ENCODE results near the gene DIDO1. TPM values are rescaled to one million over a fixed set of nuclear protein-coding genes. Genes with fewer than 3 reads are reported as not detected.

Gene DIDO1
- total RNA-seq, 1 donor from 2014 or later: 58.7 TPM

DNA sequence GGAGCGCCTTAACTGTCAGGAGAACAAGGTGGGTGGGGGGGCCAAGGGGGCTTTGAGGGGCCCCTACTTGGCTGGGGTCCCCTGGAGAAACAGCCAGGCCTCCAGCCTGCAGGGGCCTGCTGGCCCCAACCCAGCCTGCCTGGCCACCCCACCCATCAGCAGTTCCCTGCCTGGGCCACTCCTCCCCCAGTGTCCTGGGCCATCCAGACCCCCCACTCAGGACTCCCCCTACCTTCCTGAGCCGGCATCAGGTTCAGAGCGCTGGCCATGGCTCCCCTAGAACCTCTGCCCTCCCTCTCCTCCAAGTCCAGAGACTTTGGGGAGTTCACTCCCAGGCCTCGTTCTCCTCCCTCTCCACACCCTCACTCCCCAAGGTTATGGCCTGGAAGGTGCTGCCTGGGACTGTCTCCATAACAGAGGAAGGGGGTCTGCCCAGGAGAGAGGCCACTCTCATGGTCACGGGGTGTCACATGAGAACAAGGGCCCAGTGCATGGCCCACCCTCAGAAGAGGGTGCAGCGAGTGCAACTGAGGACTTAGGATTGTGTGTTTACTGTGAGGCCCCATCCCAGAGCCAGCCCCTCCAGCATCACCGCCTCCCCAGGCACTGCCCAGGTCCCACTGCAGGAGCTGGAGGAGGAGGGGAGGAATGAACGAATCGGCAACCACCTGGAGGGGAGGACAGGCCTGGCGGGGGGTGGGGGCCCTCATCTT lies 32.2 kb upstream of the DIDO1 start:
- Histone ChIP-seq H3K36me3 (no peaks in the 10 kb centered on the region), H3K27ac (no peak overlapping the region), H3K4me3 (no peak overlapping the region), H3K27me3 (no peaks in the 10 kb centered on the region), H3K9me3 (no peaks in the 10 kb centered on the region), H3K4me1 (peaks cover 11% of the 10 kb centered on the region)
- TF ChIP-seq POLR2AphosphoS5 (IDR thresholded peaks at IDR 0.05; ENCODE audit: insufficient read depth in 1 of 2, low read depth in 1 of 2): no peak
- no peak for TF ChIP-seq CTCF (IDR thresholded peaks at IDR 0.05)
- no peak for TF ChIP-seq POLR2A (IDR thresholded peaks at IDR 0.05)
- intact Hi-C loops (cut with DNase I): no loop called here
- DNase-seq (ENCODE audit: extremely low spot score in 2 of 2): no peak

DNA sequence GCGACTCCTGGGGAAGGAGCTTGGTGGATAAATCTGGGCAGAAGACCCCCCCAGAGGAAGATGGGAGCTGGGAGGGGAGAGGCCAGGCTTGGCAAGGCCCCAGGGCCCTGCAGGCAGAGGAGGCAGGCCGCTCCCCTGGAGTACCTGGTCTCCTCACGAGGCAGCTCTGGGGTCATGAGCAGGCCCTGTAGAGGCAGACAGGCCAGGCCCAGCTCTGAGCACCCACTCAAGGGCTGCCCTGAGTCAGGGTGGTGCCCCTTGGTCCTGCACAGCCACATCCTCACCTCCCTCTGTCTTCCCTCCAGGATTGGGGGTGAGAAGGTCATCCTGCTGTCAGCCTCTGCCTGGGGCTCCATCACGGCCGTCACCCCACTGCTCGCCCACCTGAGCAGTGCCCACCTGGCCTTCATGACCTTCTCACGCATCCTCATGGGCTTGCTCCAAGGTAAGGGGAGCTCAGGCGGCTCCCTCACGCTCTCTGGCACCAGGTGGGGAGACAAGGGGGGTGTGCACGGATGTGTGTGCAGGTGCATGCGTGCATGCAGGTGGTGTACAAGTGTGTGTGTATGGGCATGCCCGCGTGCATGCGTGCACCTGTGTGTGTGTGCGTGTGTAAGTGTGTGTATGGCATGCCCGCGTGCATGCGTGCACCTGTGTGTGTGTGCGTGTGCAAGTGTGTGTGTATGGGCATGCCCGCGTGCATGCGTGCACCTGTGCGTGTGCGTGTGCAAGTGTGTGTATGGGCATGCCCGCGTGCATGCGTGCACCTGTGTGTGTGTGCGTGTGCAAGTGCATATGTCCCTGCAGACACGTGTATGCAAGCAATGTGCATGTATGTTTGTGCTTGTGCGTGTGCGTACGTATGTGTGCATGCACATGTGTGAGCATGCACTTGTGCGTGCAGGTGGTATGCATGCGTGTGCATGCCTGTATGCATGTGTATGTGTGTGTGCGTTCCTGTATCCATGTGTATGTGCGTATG lies 31.1 kb upstream of the DIDO1 start:
- intact Hi-C loops (cut with DNase I): no loop called here
- H3K9me3 ChIP-seq: no peaks in the 10 kb centered on the region
- H3K27ac ChIP-seq: no peak overlapping the region
- peaks cover 23% of the 10 kb centered on the region for H3K4me1 ChIP-seq
- H3K27me3 ChIP-seq: no peaks in the 10 kb centered on the region
- no peaks in the 10 kb centered on the region for H3K36me3 ChIP-seq
- TF ChIP-seq CTCF (IDR thresholded peaks at IDR 0.05): no peak
- TF ChIP-seq POLR2A (IDR thresholded peaks at IDR 0.05): no peak
- no peak for TF ChIP-seq POLR2AphosphoS5 (IDR thresholded peaks at IDR 0.05; ENCODE audit: insufficient read depth in 1 of 2, low read depth in 1 of 2)
- no peak for DNase-seq (ENCODE audit: extremely low spot score in 2 of 2)
- H3K4me3 ChIP-seq: no peak overlapping the region

GRCh38 chr20:62956387-62957135 lies 30.3 kb upstream of the DIDO1 start:
- no peak for DNase-seq (ENCODE audit: extremely low spot score in 2 of 2)
- no peak overlapping the region for H3K27ac ChIP-seq
- H3K4me1 ChIP-seq: peaks cover 31% of the 10 kb centered on the region
- intact Hi-C loops (cut with DNase I): no loop called here
- H3K36me3 ChIP-seq: no peaks in the 10 kb centered on the region
- no peaks in the 10 kb centered on the region for H3K9me3 ChIP-seq
- no peak overlapping the region for H3K4me3 ChIP-seq
- H3K27me3 ChIP-seq: no peaks in the 10 kb centered on the region
- no peak for TF ChIP-seq CTCF (IDR thresholded peaks at IDR 0.05)
- TF ChIP-seq POLR2AphosphoS5 (IDR thresholded peaks at IDR 0.05; ENCODE audit: insufficient read depth in 1 of 2, low read depth in 1 of 2): no peak
- TF ChIP-seq POLR2A (IDR thresholded peaks at IDR 0.05): no peak

GRCh38 chr20:62955519-62956386 lies 29.4 kb upstream of the DIDO1 start:
- no peak for DNase-seq (ENCODE audit: extremely low spot score in 2 of 2)
- H3K9me3 ChIP-seq: no peaks in the 10 kb centered on the region
- intact Hi-C loops (cut with DNase I): no loop called here
- no peaks in the 10 kb centered on the region for H3K36me3 ChIP-seq
- peaks cover 31% of the 10 kb centered on the region for H3K4me1 ChIP-seq
- H3K4me3 ChIP-seq: no peak overlapping the region
- no peaks in the 10 kb centered on the region for H3K27me3 ChIP-seq
- H3K27ac ChIP-seq: no peak overlapping the region
- TF ChIP-seq CTCF (IDR thresholded peaks at IDR 0.05): no peak
- TF ChIP-seq POLR2A (IDR thresholded peaks at IDR 0.05): no peak
- TF ChIP-seq POLR2AphosphoS5 (IDR thresholded peaks at IDR 0.05; ENCODE audit: insufficient read depth in 1 of 2, low read depth in 1 of 2): no peak

Data from vagina (tissue), 2 donors.